Upper lobe of left lung (tissue), 4 donors: ENCODE measurements around the gene RFTN1.

Source experiments
- EP300 ChIP-seq, 4 donors: sonication (generic); formaldehyde crosslinking; IDR thresholded peaks; one replicate each; pipeline ENCODE4 v1.5.1; 2017; ENCODE audit warnings: antibody characterized with exemption in 4 of 4, control low read depth in 2 of 4
- POLR2A ChIP-seq, 4 donors: fragments of 450-650 bp; IDR thresholded peaks; one replicate each; pipeline ENCODE4 v1.5.1; 2016 to 2017; ENCODE audit warnings: antibody characterized with exemption in 4 of 4, mild to moderate bottlenecking in 2 of 4
- TF ChIP-seq, protein P1 (sequence below), 6 experiments: fragments of 450-650 bp in 4 of 6; fragments of 200-600 bp in 2 of 6; sonication (generic) in 2 of 6; IDR thresholded peaks; one replicate each; pipeline ENCODE4 v1.5.1; 2016 to 2019; ENCODE audit warnings: antibody characterized with exemption in 6 of 6

DNA sequence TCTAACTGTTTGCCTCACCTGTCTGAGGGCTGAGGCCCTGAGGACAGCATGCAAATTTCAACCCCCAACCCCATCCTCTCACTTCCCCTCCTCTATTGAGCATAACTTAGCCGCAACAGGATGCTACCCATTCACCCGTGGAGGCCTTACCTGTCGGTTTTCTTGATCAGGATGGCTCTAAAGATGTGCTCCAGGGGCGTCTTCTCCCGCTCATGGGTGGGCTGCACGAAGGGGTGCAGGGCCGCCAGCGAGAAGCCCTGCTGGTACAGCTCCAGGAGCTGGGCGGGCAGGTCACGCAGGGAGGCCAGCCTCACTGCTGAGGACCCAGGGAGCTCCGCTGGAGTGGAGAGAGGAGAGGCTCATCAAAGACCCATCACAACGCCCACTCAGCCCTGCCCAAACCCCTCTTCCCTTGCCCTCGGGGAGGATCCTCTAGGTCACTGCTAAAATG, 79.8 kb downstream of the RFTN1 start:
- TF ChIP-seq, protein P1, sequence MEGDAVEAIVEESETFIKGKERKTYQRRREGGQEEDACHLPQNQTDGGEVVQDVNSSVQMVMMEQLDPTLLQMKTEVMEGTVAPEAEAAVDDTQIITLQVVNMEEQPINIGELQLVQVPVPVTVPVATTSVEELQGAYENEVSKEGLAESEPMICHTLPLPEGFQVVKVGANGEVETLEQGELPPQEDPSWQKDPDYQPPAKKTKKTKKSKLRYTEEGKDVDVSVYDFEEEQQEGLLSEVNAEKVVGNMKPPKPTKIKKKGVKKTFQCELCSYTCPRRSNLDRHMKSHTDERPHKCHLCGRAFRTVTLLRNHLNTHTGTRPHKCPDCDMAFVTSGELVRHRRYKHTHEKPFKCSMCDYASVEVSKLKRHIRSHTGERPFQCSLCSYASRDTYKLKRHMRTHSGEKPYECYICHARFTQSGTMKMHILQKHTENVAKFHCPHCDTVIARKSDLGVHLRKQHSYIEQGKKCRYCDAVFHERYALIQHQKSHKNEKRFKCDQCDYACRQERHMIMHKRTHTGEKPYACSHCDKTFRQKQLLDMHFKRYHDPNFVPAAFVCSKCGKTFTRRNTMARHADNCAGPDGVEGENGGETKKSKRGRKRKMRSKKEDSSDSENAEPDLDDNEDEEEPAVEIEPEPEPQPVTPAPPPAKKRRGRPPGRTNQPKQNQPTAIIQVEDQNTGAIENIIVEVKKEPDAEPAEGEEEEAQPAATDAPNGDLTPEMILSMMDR (IDR thresholded peaks at IDR 0.05): no peak
- TF ChIP-seq POLR2A (IDR thresholded peaks at IDR 0.05): no peak
- TF ChIP-seq EP300 (IDR thresholded peaks at IDR 0.05): no peak
